ENCODE data around the gene CACNA2D3.

Gene CACNA2D3

DNA sequence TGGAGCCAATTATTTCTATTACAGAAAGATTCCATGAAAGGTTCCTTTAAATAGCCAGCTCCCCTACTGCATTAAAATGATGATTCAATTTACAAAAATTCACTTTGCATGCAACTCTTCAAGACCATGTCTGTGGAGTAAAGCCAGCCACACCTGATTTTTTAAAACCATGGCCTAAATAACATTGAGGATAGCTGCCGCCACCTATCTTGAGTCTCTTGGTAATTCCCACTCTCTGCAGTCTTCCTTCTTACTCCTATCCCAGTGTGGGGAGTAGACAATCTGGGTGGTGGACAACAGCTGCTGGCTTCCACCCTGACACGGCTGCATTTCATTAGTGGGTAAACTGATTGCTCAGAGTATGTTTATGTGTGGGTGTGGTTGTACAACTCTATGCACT lies 794.8 kb downstream of the CACNA2D3 start:
- peak; percentile 85 for DNase-seq (ENCODE audit: low read depth)
- H3K4me3 ChIP-seq (ENCODE audit: control insufficient read depth, low read depth, low read length), result no peak overlapping the region
- TF ChIP-seq, protein P1, sequence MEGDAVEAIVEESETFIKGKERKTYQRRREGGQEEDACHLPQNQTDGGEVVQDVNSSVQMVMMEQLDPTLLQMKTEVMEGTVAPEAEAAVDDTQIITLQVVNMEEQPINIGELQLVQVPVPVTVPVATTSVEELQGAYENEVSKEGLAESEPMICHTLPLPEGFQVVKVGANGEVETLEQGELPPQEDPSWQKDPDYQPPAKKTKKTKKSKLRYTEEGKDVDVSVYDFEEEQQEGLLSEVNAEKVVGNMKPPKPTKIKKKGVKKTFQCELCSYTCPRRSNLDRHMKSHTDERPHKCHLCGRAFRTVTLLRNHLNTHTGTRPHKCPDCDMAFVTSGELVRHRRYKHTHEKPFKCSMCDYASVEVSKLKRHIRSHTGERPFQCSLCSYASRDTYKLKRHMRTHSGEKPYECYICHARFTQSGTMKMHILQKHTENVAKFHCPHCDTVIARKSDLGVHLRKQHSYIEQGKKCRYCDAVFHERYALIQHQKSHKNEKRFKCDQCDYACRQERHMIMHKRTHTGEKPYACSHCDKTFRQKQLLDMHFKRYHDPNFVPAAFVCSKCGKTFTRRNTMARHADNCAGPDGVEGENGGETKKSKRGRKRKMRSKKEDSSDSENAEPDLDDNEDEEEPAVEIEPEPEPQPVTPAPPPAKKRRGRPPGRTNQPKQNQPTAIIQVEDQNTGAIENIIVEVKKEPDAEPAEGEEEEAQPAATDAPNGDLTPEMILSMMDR (IDR thresholded peaks at IDR 0.05; ENCODE audit: control insufficient read depth, insufficient read depth, low read depth, low read length, missing control alignments), result peak; percentile 11

DNA sequence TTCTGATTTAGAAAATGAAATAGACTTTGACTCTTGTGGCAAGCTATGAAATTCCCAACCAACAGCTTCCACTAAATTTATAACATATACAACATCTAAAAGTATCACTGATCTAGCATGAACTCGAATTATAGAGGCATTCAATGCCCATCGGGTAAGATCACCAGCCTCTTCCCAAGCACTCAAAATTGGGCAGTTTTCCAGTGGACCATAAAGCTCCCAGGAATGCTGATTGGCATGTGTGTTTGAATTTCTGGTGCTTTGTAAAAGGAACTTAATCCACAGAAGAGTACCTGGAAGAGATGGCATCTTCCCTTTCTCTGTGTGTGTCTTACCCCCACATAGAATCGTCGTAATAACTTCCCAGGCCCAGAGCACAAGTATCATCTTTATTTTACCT lies 795.5 kb downstream of the CACNA2D3 start:
- DNase-seq (ENCODE audit: low read depth), result no peak
- TF ChIP-seq, protein P1 (IDR thresholded peaks at IDR 0.05; ENCODE audit: control insufficient read depth, insufficient read depth, low read depth, low read length, missing control alignments), result no peak

DNA sequence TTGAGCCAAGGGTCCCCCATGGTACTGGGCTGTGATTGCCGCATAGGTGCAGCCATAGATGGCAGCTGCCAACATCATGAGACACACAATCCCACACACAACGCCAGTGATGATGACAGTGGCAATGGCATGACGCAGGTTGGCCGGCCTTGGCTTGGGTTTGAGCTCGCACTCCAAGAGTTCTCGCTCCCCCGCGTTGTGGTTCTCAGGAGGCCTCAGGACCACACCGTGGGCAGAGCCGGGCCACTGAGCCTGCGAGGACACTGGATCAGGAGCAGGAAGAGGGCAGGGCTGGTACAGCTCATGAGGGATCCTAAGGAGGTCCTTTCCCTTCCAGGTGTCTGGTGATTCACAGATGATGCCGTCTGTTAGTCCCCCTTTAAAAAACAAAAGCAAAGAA lies 796.2 kb downstream of the CACNA2D3 start:
- TF ChIP-seq, protein P1 (IDR thresholded peaks at IDR 0.05; ENCODE audit: control insufficient read depth, insufficient read depth, low read depth, low read length, missing control alignments), result no peak
- no peak for DNase-seq (ENCODE audit: low read depth)

More for the DNA sequence above, 795.5 kb downstream of the CACNA2D3 start:
- H3K4me3 ChIP-seq (ENCODE audit: control insufficient read depth, low read depth, low read length), result no peak overlapping the region

DNA sequence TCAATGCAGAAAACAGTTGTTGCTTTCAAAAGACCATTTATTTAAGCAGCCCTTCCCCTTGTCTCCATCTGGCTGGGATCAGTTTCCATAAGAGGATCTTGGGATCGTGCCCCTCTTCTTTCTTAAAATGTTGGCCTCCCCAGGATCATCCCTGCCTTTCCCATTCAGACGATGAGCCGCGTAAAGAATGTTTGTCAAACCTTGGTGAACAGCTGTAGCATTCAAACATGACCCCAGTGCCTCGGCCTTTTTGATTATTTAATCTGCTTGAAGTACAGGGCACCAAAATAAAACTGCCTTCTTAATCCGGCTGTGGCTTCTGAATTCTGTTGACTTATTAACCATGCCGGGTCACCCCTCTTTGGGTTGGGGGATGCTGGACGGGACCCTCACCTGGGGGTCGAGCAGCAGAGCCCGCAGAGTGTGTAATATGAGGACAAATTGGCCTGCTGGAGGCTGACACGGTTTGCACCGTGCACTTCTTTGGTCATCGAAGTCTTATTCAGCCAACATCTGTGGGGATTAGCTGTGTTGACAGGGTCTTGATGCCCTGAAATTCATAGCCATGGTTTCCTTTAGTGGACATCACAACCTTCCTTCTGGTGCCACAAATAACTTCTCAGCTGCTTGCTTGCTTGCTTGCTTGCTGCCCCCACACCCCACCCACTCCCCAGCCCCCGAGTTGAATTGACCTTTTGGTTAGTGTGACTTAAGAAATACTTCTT lies 805.9 kb downstream of the CACNA2D3 start, which contains the start of gene LRTM1:
TSS of gene LRTM1 (minus strand) at position 14 of the 725 bp plus-strand sequence. CDS start 148 bp downstream, outside the sequence.
- TF ChIP-seq, protein P1 (IDR thresholded peaks at IDR 0.05; ENCODE audit: control insufficient read depth, insufficient read depth, low read depth, low read length, missing control alignments), result no peak
- H3K4me3 ChIP-seq (ENCODE audit: control insufficient read depth, low read depth, low read length), result no peak within 1 kb of the TSS
- DNase-seq (ENCODE audit: low read depth), result no peak

More for the DNA sequence above, 796.2 kb downstream of the CACNA2D3 start:
- no peak overlapping the region for H3K4me3 ChIP-seq (ENCODE audit: control insufficient read depth, low read depth, low read length)

DNA sequence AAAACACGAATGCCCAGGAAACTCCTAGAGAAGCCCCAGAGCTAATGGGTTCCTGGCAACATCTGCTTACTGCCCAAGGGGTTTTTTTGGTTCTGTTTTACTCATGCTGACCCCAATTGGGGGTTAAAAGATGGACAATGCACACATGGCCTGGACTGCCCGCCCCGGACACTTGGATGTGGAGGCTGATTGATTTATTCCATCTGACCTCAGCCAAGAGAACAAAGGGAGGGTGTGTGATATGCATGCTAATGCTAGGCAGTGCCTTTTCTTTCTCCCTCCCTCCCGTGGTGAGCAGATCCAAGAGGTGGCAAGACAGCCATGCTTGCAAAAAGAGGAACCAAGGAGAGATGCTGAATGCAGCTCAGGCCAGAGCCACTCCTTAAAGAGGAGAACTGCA lies 808.8 kb downstream of the CACNA2D3 start:
- TF ChIP-seq, protein P1 (IDR thresholded peaks at IDR 0.05; ENCODE audit: control insufficient read depth, insufficient read depth, low read depth, low read length, missing control alignments), result no peak
- no peak overlapping the region for H3K4me3 ChIP-seq (ENCODE audit: control insufficient read depth, low read depth, low read length)
- no peak for DNase-seq (ENCODE audit: low read depth)

DNA sequence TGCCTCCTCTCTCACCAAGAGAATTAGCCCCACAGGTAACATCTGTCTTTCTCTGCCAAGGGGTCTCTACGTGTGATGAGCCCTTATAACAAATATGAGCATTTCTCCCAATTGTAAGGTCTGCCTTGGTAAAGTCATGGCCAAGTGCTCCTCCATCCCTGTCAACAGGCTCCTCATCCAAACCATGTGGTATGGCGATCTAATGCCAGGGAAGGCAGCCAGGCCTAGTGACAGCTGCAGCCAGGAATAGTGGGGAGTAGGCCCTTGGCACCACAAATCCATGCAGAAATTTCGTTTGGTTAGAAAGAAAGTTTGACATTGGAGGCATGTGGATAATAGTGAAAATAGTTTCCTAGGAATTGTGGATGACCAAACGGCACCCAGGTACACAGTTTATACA lies 810.3 kb downstream of the CACNA2D3 start:
- H3K4me3 ChIP-seq (ENCODE audit: control insufficient read depth, low read depth, low read length), result no peak overlapping the region
- no peak for DNase-seq (ENCODE audit: low read depth)
- TF ChIP-seq, protein P1 (IDR thresholded peaks at IDR 0.05; ENCODE audit: control insufficient read depth, insufficient read depth, low read depth, low read length, missing control alignments), result no peak

Measured in AG09309 (cell line).